ENCODE data around the gene RNF20. TPM values are rescaled to one million over a fixed set of nuclear protein-coding genes. Genes with fewer than 3 reads are reported as not detected.

The RNF20 gene
- total and polyA plus RNA-seq, 2 of the 4 experiments (the other 2 are of a cell fraction): 13.7 to 21.3 TPM

Small RNA genes lying within 50 kb of the gene (microRNA-seq; reads per million reads assigned to microRNA genes)
- gene AL353621.1 (ENCODE audit: insufficient read depth, insufficient read length): not detected

Small RNA genes lying within 50 kb of the gene (small RNA-seq; reads per million reads assigned to genes)
- 0 reads per million in 5 experiments for gene AL353621.1

Other genes starting within 250 kb of the RNF20 start
- gene BAAT, start 148.8 kb upstream of the RNF20 start, total RNA-seq (2012; rRNA removed): under 0.01 TPM in 1 of 2 replicates, not detected in the other
- gene BAAT, start 148.8 kb upstream of the RNF20 start, polyA plus RNA-seq (2012; rRNA removed): not detected in 2 replicates
- 8.6 and 11.1 TPM in 2 replicates for gene MRPL50, start 135.2 kb upstream of the RNF20 start, total RNA-seq (2012; rRNA removed)
- 6.4 and 7.5 TPM in 2 replicates for gene MRPL50, start 135.2 kb upstream of the RNF20 start, polyA plus RNA-seq (2012; rRNA removed)
- 19.9 and 21.4 TPM in 2 replicates for gene ZNF189, start 135.0 kb upstream of the RNF20 start, total RNA-seq (2012; rRNA removed)
- 3.7 and 5.9 TPM in 2 replicates for gene ZNF189, start 135.0 kb upstream of the RNF20 start, polyA plus RNA-seq (2012; rRNA removed)
- gene ALDOB, start 98.1 kb upstream of the RNF20 start, total RNA-seq (2012; rRNA removed): not detected in 2 replicates
- gene ALDOB, start 98.1 kb upstream of the RNF20 start, polyA plus RNA-seq (2012; rRNA removed): not detected in 2 replicates
- gene PPP3R2, start 61.1 kb downstream of the RNF20 start, total RNA-seq (2012; rRNA removed): not detected in 2 replicates
- gene PPP3R2, start 61.1 kb downstream of the RNF20 start, polyA plus RNA-seq (2012; rRNA removed): not detected in 2 replicates
- not detected in 2 replicates for gene GRIN3A, start 204.8 kb downstream of the RNF20 start, total RNA-seq (2012; rRNA removed)
- gene GRIN3A, start 204.8 kb downstream of the RNF20 start, polyA plus RNA-seq (2012; rRNA removed): not detected in 2 replicates

Data from IMR-90 (cell line).